Naive thymus-derived CD4-positive, alpha-beta T cell (primary cell): ENCODE data around the gene MAN2C1. TPM values are rescaled to one million over a fixed set of nuclear protein-coding genes. Genes with fewer than 3 reads are reported as not detected.
A peak's percentile ranks its signal among the peaks of the same experiment; 100 is the strongest.
"Not testable (repeated sequence)": the region's sequence is repeated elsewhere in the genome, so short reads cannot be mapped to it uniquely, and the experiment has no call there.

ENCODE experiments used
- ATAC-seq: fragments of 150-1000 bp; cut with Tn5 transposase; 2 replicates; pipeline ENCODE4 v1.10.0; 2021; ENCODE audit warnings: mild to moderate bottlenecking, moderate library complexity
- CTCF ChIA-PET: fragments of 350-600 bp; sonication (Branson Sonifier 250); formaldehyde crosslinking; loops from one replicate; lab custom pipeline; 2021; ENCODE audit warnings: antibody characterized with exemption; lab: Charles Lee
- POLR2A ChIA-PET: fragments of 350-600 bp; sonication (Branson Sonifier 250); formaldehyde crosslinking; loops from one replicate; lab custom pipeline; 2021; ENCODE audit warnings: antibody characterized with exemption, inconsistent platforms; lab: Charles Lee
- DNase-seq, 9 donors: peaks; one replicate each; pipeline versions ENCODE4 v3.0.0 to v3.0.0-alpha.2; 2020 to 2022; ENCODE audit warnings: mixed read lengths in 1 of 9
- H3K27ac ChIP-seq: one replicate; pipeline ENCODE4 v1.7.0; 2013; ENCODE audit warnings: mild to moderate bottlenecking, low read depth, low read length, moderate library complexity
- H3K27me3 ChIP-seq, 2 donors: one replicate each; pipeline ENCODE4 v1.7.0; 2013; ENCODE audit warnings: low read length in 2 of 2, mild to moderate bottlenecking in 2 of 2, moderate library complexity in 2 of 2; ENCODE audit not compliant: control insufficient read depth in 2 of 2, insufficient read depth in 2 of 2
- H3K36me3 ChIP-seq, 3 experiments: 1 replicate in 2 of 3; 2 replicates in 1 of 3; pipeline ENCODE4 v1.7.0; 2013; ENCODE audit warnings: low read length in 3 of 3, mild to moderate bottlenecking in 3 of 3, moderate library complexity in 1 of 3; ENCODE audit not compliant: insufficient read depth in 3 of 3, control insufficient read depth in 2 of 3
- H3K4me1 ChIP-seq, 2 donors: one replicate each; pipeline ENCODE4 v1.7.0; 2013; ENCODE audit warnings: low read length in 2 of 2, mild to moderate bottlenecking in 2 of 2, moderate library complexity in 1 of 2; ENCODE audit not compliant: control insufficient read depth in 2 of 2, insufficient read depth in 2 of 2
- H3K4me3 ChIP-seq: 2 replicates; pipeline ENCODE4 v1.7.0; 2013; ENCODE audit warnings: mild to moderate bottlenecking, low read length
- H3K9me3 ChIP-seq, 3 experiments: 1 replicate in 2 of 3; 2 replicates in 1 of 3; pipeline ENCODE4 v1.7.0; 2013; ENCODE audit warnings: low read length in 3 of 3; ENCODE audit not compliant: control insufficient read depth in 2 of 3
- H3K27ac Mint-ChIP-seq, 9 donors: one replicate each; pipeline ENCODE4 v1.8.0; 2020 to 2022; ENCODE audit warnings: mixed read lengths in 9 of 9, mild to moderate bottlenecking in 8 of 9, moderate library complexity in 5 of 9, inconsistent platforms in 2 of 9
- H3K27me3 Mint-ChIP-seq, 5 donors: one replicate each; pipeline ENCODE4 v1.8.0; 2021 to 2022; ENCODE audit warnings: mixed read lengths in 5 of 5, mild to moderate bottlenecking in 1 of 5
- H3K36me3 Mint-ChIP-seq, 5 donors: one replicate each; pipeline ENCODE4 v1.8.0; 2020 to 2022; ENCODE audit warnings: mixed read lengths in 5 of 5, mild to moderate bottlenecking in 3 of 5, inconsistent platforms in 1 of 5
- H3K4me1 Mint-ChIP-seq, 7 donors: one replicate each; pipeline ENCODE4 v1.8.0; 2020 to 2022; ENCODE audit warnings: mixed read lengths in 7 of 7, mild to moderate bottlenecking in 3 of 7, inconsistent platforms in 1 of 7
- H3K4me3 Mint-ChIP-seq, 10 donors: one replicate each; pipeline ENCODE4 v1.8.0; 2020 to 2022; ENCODE audit warnings: mild to moderate bottlenecking in 10 of 10, mixed read lengths in 10 of 10, moderate library complexity in 6 of 10, inconsistent platforms in 2 of 10
- H3K9me3 Mint-ChIP-seq, 11 donors: one replicate each; pipeline ENCODE4 v1.8.0; 2020 to 2022; ENCODE audit warnings: mixed read lengths in 11 of 11, mild to moderate bottlenecking in 4 of 11, inconsistent platforms in 1 of 11, moderate library complexity in 1 of 11
- intact Hi-C, 2 donors: fragments of 100-400 bp; cut with micrococcal nuclease; formaldehyde crosslinking; loops; one replicate each; pipeline ENCODE4 v1.15.1; 2023
- polyA plus RNA-seq, 2 donors: library from polyadenylated mRNA; unstranded; fragments of 300-500 nt; fragmentation: Illumina TruSeq; gene quantifications; one replicate each; pipeline ENCODE4 v1.2.3, GENCODE V29; 2021
- total RNA-seq, 6 experiments: library from RNA in 5 of 6; stranded (reverse) in 5 of 6; gene quantifications; 1 replicate in 5 of 6; 2 replicates in 1 of 6; pipeline ENCODE4 v1.2.3 and lab custom pipeline; 2021 to 2026

MAN2C1 gene
- total and polyA plus RNA-seq, 7 experiments from 2014 or later = 26.7 to 557 (median 439) TPM

DNA sequence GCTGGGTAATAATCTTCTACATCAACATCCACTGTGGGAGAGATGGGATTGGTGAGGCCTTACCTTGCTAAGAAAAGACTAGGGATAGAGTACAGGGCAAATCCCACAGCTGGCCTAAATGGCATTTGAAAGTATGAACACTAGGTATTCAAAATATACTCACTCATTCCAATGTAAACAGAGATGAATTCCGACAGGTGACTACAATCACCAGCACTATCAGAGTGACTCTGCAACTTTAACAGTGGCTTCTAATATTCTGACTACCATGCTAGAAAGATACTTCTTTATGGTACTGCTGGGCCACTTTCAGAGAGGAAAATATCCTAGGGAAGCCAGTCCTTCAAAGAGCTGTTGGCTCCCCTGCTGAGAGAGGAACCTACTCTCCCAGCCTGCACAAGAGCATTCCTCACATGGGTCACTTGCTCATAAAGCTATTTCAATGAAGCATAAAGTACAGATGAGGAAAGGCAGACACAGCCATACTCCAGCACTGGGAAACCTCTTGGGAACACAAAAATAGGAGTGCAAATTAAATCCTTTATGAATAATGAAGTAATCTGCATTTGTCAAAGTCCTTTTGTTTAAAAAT lies 21.5 kb upstream of the MAN2C1 start:
- ATAC-seq = no peak
- intact Hi-C loops = no loop called here
- Histone ChIP-seq H3K27me3 (no peaks in the 10 kb centered on the region), H3K4me3 (no peak overlapping the region), H3K4me1 (peaks cover 0 to 3% of the 10 kb centered on the region in 2 donors), H3K27ac (no peak overlapping the region), H3K9me3 (no peaks in the 10 kb centered on the region), H3K36me3 (peaks cover 40 to 98% (median 50%) of the 10 kb centered on the region in 3 experiments)
- Mint-ChIP-seq H3K36me3 (peaks cover 8 to 57% (median 26%) of the 10 kb centered on the region in 5 donors), H3K4me1 (peaks cover 4 to 16% (median 9%) of the 10 kb centered on the region in 7 donors), H3K9me3 (no peaks in the 10 kb centered on the region), H3K27me3 (no peaks in the 10 kb centered on the region), H3K27ac (peak overlapping the region in 1 of 9 donors; percentile 63), H3K4me3 (no peak overlapping the region)
- DNase-seq = no peak
- CTCF ChIA-PET = no interaction called here
- POLR2A ChIA-PET = interaction anchor here (0.8 to 1.5 kb wide), 2 partner anchors 10 to 14 kb away, joined by 3 read pairs; no protein-coding TSS in a partner anchor

DNA sequence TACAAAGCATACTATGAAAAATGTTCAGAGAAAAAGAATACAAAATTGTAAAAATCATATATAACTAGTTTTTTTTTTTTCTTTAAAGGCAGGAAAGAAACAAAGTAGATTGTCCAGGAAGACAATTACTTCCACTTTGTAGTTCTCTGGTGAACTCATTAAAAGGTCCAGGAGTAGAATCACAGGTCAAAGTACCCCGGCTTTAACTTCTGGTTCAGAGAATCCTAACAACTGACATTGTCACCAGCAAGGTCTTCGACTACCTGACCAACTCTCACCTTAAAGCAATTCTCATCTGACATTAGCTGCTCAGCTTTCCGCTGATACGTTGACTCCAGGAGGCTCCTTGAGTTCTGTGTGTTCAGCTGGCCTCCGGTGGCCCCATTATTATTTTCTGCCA lies 15.6 kb upstream of the MAN2C1 start:
- H3K9me3 ChIP-seq, H3K27me3 ChIP-seq, POLR2A ChIA-PET, CTCF ChIA-PET, H3K4me3 Mint-ChIP-seq, H3K4me1 ChIP-seq, H3K27ac ChIP-seq, ATAC-seq, H3K27me3 Mint-ChIP-seq, H3K4me1 Mint-ChIP-seq, H3K9me3 Mint-ChIP-seq, DNase-seq, H3K4me3 ChIP-seq: not testable (repeated sequence)
- H3K27ac Mint-ChIP-seq = peak overlapping the region in 1 of 9 donors; percentile 16
- peaks cover 8 to 46% (median 22%) of the 10 kb centered on the region in 5 donors for H3K36me3 Mint-ChIP-seq
- peaks cover 31 to 88% (median 41%) of the 10 kb centered on the region in 3 experiments for H3K36me3 ChIP-seq
- intact Hi-C loops = loop anchor here in 1 of 2 donors (2.0 kb wide), 1 partner anchor 17 kb away; no protein-coding TSS in a partner anchor

DNA sequence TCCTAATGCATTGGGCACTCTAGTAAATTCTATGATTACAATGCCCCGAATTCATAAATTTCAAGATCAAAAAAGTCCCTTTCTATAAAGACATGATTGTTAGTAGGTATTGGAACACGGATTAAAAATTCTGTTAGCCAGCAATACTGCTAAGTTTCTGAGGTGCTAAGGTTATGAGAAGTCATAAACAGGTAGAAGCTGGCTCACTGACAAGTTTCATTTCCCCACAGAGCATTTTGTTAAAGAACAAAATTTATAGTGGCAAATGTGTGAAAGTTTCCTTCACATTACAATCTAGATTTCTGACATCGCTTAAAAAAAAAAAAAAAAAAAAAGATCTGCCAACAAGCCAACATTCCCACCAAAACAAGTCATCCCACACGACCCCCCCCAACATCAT lies 12.4 kb upstream of the MAN2C1 start:
- no peak overlapping the region for H3K4me3 ChIP-seq
- no peak overlapping the region for H3K27ac ChIP-seq
- intact Hi-C loops = no loop called here
- H3K4me1 Mint-ChIP-seq = peaks cover 0 to 4% (median 0%) of the 10 kb centered on the region in 7 donors
- H3K4me3 Mint-ChIP-seq = no peak overlapping the region
- peaks cover 8 to 44% (median 22%) of the 10 kb centered on the region in 5 donors for H3K36me3 Mint-ChIP-seq
- no peaks in the 10 kb centered on the region for H3K9me3 Mint-ChIP-seq
- DNase-seq = no peak
- peaks cover 29 to 79% (median 31%) of the 10 kb centered on the region in 3 experiments for H3K36me3 ChIP-seq
- ATAC-seq = no peak
- H3K27me3 Mint-ChIP-seq = no peaks in the 10 kb centered on the region
- ChIA-PET CTCF (interaction anchor here (0.7 kb wide), 1 partner anchor 30 kb away, joined by 3 read pairs; no protein-coding TSS in a partner anchor), POLR2A (interaction anchor here (0.6 to 2.2 kb wide), 5 partner anchors 8 to 216 kb away, joined by 3 to 8 read pairs (median 3); no protein-coding TSS in a partner anchor)
- H3K9me3 ChIP-seq = no peaks in the 10 kb centered on the region
- H3K27ac Mint-ChIP-seq = peak overlapping the region in 2 of 9 donors; percentile 2 to 22
- H3K4me1 ChIP-seq = no peaks in the 10 kb centered on the region
- H3K27me3 ChIP-seq = no peaks in the 10 kb centered on the region

DNA sequence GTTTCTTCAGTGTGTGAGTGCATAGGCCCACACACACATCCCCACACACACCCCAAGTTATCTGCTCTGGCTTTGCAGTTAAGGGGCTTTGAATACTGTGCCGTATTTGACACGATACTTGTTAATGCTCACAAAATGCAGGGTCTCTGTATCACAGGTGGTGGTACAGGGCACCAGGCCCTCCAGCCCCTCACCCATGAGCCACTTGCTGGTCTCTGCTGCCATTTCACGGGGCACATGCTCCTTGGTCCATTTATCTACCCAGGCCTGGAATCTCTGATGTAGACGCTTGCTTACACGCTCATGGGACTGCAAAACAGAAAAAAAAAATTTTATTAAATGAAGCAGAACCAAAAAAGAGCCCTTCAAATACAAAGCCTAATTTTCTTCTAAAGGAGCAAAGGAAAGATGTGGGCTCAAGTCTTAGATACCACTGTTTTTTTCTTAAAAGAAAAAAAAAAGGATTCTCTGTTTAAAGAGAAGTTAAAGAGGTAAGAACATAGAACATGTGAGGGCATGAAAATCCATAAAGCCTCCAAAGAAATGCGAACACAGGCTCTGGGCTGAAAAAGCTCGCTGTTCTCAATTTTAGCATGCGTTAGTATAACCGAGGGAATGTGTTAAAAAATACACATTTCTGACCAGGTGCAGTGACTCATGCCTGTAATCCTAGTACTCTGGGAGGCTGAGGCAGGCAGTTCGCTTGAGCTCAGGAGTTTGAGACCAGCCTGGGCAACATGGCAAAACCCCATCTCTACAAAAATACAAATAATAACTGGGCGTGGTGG lies 3.7 kb upstream of the MAN2C1 start:
- H3K4me1 Mint-ChIP-seq = peaks cover 15 to 30% (median 22%) of the 10 kb centered on the region in 7 donors
- POLR2A ChIA-PET = interaction anchor here (0.7 to 6.3 kb wide), 4 partner anchors 9 to 275 kb away, joined by 3 to 94 read pairs (median 4); partner anchors contain the start of gene NEIL1
- H3K9me3 Mint-ChIP-seq = peaks cover 0 to 2% (median 0%) of the 10 kb centered on the region in 11 donors
- Histone ChIP-seq H3K27me3 (no peaks in the 10 kb centered on the region), H3K4me1 (peaks cover 11 to 15% of the 10 kb centered on the region in 2 donors), H3K27ac (no peak overlapping the region), H3K9me3 (no peaks in the 10 kb centered on the region), H3K36me3 (peaks cover 10 to 63% (median 28%) of the 10 kb centered on the region in 3 experiments), H3K4me3 (no peak overlapping the region)
- H3K36me3 Mint-ChIP-seq = peaks cover 12 to 44% (median 23%) of the 10 kb centered on the region in 5 donors
- CTCF ChIA-PET = no interaction called here
- no peaks in the 10 kb centered on the region for H3K27me3 Mint-ChIP-seq
- no peak overlapping the region for H3K4me3 Mint-ChIP-seq
- peak overlapping the region in 1 of 9 donors; percentile 65 for H3K27ac Mint-ChIP-seq
- ATAC-seq = no peak
- intact Hi-C loops = no loop called here
- peak in 1 of 9 donors; percentile 11 for DNase-seq

DNA sequence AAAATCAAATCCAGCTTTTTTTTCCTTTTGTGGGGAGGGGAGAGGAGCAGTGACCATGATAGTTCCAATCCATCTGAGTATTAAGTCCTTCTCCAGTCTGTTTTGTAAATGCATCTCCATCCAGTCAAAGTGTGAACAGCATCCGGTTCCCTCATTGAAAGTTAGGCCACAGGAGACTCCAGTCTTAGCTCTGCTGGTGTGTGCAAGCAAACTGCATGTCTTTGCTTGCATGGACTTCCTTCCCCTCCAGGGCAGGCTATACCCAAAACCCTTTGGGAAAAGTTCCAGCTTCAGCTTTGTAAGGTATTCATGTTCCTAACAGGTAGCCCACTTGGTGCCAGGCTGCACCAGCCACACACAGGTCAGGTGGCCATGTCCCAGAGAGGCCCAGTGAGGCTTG lies 3.1 kb upstream of the MAN2C1 start:
- CTCF ChIA-PET = interaction anchor here (1.0 to 1.2 kb wide), 2 partner anchors 34 to 269 kb away, joined by 3 read pairs; partner anchors contain the start of gene IMP3
- H3K36me3 ChIP-seq = peaks cover 15 to 63% (median 28%) of the 10 kb centered on the region in 3 experiments

More for the DNA sequence above, 3.1 kb upstream of the MAN2C1 start:
- Mint-ChIP-seq H3K36me3 (peaks cover 12 to 42% (median 21%) of the 10 kb centered on the region in 5 donors), H3K27me3 (no peaks in the 10 kb centered on the region), H3K4me1 (peaks cover 15 to 34% (median 28%) of the 10 kb centered on the region in 7 donors), H3K27ac (peak overlapping the region in 1 of 9 donors; percentile 65), H3K4me3 (no peak overlapping the region), H3K9me3 (peaks cover 0 to 2% (median 0%) of the 10 kb centered on the region in 11 donors)
- Histone ChIP-seq H3K9me3 (no peaks in the 10 kb centered on the region), H3K27ac (no peak overlapping the region), H3K4me1 (peaks cover 11 to 15% of the 10 kb centered on the region in 2 donors), H3K27me3 (no peaks in the 10 kb centered on the region), H3K4me3 (no peak overlapping the region)
- POLR2A ChIA-PET = interaction anchor here (0.7 to 6.3 kb wide), 5 partner anchors 12 to 83 kb away, joined by 3 to 94 read pairs (median 3); partner anchors contain the start of gene NEIL1
- DNase-seq = peak in 1 of 9 donors; percentile 8
- intact Hi-C loops = no loop called here
- ATAC-seq = no peak
